GM18870 (cell line): ENCODE data around the gene MYO1G.
"Not testable (repeated sequence)": the region's sequence is repeated elsewhere in the genome, so short reads cannot be mapped to it uniquely, and the experiment has no call there.

Experiments used
- ATAC-seq: cut with Tn5 transposase; IDR thresholded peaks from one replicate; pipeline ENCODE4 v1.9.1; 2021; ENCODE audit warnings: moderate library complexity; ENCODE audit not compliant: unreplicated experiment

The MYO1G gene

GRCh38 chr7:44944821-44945220 is 34.0 kb downstream of the MYO1G start:
- ATAC-seq, result no peak

GRCh38 chr7:44943631-44944030 is 35.2 kb downstream of the MYO1G start:
- no peak for ATAC-seq

DNA sequence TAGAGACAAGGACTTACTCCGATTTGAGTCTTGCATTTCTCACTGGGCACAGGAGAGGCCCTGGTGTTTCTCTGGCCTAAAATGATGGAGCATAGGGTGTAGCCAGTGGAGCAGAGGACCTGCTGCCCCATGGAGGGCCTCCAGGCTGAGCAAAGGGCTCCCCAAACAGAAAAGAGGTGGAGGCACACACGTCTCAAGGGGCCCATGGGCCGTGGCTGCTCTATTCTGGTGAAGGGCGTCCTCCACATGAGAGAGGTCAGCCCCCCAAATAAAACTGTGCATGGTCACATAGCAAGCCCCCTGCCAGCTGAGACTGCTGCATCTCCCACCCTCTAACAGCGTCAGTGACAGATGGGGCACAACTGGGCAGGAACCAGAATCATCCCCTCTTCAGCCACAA is 41.4 kb downstream of the MYO1G start:
- ATAC-seq, result no peak

DNA sequence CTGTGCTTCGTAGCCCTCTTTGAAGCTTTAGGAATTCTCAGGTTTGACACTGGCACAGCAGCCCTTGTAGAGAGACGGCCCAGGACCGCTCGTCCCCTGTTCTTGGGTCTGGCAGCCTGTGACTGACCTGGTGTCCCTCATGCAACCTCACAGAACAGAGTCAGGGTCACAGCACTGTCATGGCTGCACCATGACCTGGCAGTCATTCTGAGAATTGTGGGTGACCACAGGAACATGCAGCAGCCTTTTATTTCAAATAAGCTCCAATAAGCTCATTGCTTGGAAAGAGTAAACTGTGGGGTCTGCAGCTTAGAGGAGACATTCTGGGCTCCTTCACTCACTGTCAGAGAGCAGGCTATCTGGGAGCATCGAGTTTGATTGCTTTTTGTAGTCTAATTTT is 42.5 kb downstream of the MYO1G start:
- ATAC-seq, result no peak

GRCh38 chr7:44935583-44935982 is 43.2 kb downstream of the MYO1G start:
- no peak for ATAC-seq

DNA sequence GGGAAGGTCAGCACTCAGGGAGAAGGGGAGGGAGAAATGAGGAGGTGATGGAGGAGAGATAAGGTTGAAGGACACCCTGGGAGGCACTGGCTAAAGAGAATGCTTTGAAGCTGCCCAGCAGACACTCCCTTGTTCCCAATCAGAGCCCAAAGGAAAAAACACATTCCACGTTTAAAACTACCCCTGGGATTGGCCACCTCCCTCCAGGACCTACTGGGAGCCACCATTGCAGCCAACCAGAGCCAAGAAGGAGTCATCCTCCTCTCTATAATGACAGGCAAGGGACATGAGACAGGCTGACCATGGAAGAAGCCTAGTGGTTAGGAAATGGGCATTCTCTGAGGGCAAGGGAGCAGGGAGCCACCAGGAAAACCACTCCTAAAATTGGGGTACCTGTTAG is 43.8 kb downstream of the MYO1G start:
- no peak for ATAC-seq

- ATAC-seq, result not testable (repeated sequence)
Observed at GRCh38 chr7:44934510-44934909, 44.3 kb downstream of the MYO1G start.

- ATAC-seq, result no peak
Observed at GRCh38 chr7:44930921-44931320, 47.9 kb downstream of the MYO1G start.

DNA sequence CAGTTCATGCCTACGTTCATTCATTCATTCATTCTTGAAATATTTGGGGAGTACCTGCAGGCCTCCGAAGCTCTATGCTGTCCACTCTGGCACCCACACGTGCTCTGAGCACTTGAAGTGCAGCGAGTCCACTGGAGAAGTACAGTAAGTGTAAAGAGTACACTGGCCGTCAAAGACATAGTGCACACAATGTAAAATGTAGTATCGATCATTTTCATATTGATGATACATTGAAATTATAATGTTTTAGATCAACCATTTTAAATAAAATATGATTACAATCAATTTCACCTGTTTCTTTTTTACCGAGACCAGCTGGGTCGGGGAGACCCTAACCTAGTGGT is 56.5 kb downstream of the MYO1G start:
- no peak for ATAC-seq

- no peak for ATAC-seq
Observed at GRCh38 chr7:44921607-44922350, 57.0 kb downstream of the MYO1G start.

GRCh38 chr7:44920119-44920518 is 58.7 kb downstream of the MYO1G start:
- no peak for ATAC-seq

GRCh38 chr7:44918029-44918428 is 60.8 kb downstream of the MYO1G start:
- ATAC-seq, result no peak

- ATAC-seq, result no peak
Observed at GRCh38 chr7:44917465-44917864, 61.4 kb downstream of the MYO1G start.

GRCh38 chr7:44914992-44915607 is 63.7 kb downstream of the MYO1G start:
- ATAC-seq, result no peak

DNA sequence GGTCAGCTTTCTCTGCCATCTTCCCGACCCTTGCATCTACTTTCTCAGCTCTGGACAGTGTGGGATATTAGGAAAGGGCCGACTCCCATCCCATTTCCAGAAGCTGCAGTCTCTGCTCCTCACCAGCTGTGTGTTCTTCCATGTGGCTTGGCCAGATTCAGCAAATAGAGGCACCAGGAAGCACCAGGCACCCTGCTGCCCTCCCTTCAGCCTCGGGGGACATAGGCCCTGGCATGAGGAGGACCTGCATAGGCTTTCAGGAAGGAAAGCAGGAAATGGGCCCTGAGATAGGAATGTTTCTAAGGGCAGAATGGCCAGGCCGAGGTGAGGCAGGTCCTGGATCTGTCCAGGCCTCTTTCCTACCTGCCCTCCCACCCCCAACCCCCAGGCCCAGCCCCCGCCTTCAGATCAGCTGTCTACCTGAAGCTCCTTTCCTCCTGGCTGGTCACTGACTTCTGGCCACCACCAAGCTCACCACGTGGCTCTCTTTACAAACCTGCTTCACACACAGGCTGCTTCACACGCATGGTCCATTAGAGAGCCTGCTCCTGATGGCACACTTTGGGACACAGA is 66.0 kb downstream of the MYO1G start:
- ATAC-seq, result no peak
